Naive thymus-derived CD8-positive, alpha-beta T cell (primary cell): ENCODE measurements around the gene PWP2. TPM values are rescaled to one million over a fixed set of nuclear protein-coding genes. Genes with fewer than 3 reads are reported as not detected.
A peak's percentile ranks its signal among the peaks of the same experiment; 100 is the strongest.
"Not testable (repeated sequence)": the region's sequence is repeated elsewhere in the genome, so short reads cannot be mapped to it uniquely, and the experiment has no call there.

ENCODE experiments used
- ATAC-seq, 2 donors: fragments of 150-1000 bp; cut with Tn5 transposase in 1 of 2; sonication (Bioruptor Pico), chemical (Tn5 transposase) in 1 of 2; 1 replicate in 1 of 2; 2 replicates in 1 of 2; pipeline ENCODE4 v1.10.0; 2021; ENCODE audit warnings: mild to moderate bottlenecking in 2 of 2, moderate library complexity in 2 of 2
- POLR2A ChIA-PET: fragments of 350-600 bp; sonication (Branson Sonifier 250); formaldehyde crosslinking; loops from one replicate; lab custom pipeline; 2021; ENCODE audit warnings: antibody characterized with exemption; lab: Charles Lee
- DNase-seq, 10 donors: peaks; one replicate each; pipeline versions ENCODE4 v3.0.0 to v3.0.0-alpha.2; 2020 to 2022
- H3K27ac Mint-ChIP-seq, 10 donors: one replicate each; pipeline ENCODE4 v1.8.0; 2020 to 2022; ENCODE audit warnings: mild to moderate bottlenecking in 10 of 10, mixed read lengths in 10 of 10, moderate library complexity in 4 of 10, inconsistent platforms in 1 of 10
- H3K27me3 Mint-ChIP-seq, 5 donors: one replicate each; pipeline ENCODE4 v1.8.0; 2021 to 2022; ENCODE audit warnings: mixed read lengths in 5 of 5
- H3K36me3 Mint-ChIP-seq, 3 donors: one replicate each; pipeline ENCODE4 v1.8.0; 2020 to 2022; ENCODE audit warnings: mixed read lengths in 3 of 3, mild to moderate bottlenecking in 2 of 3, inconsistent platforms in 1 of 3
- H3K4me1 Mint-ChIP-seq, 4 donors: one replicate each; pipeline ENCODE4 v1.8.0; 2021 to 2022; ENCODE audit warnings: mixed read lengths in 4 of 4
- H3K4me3 Mint-ChIP-seq, 10 donors: one replicate each; pipeline ENCODE4 v1.8.0; 2020 to 2022; ENCODE audit warnings: mild to moderate bottlenecking in 10 of 10, mixed read lengths in 10 of 10, moderate library complexity in 6 of 10, inconsistent platforms in 1 of 10
- H3K9me3 Mint-ChIP-seq, 9 donors: one replicate each; pipeline ENCODE4 v1.8.0; 2020 to 2022; ENCODE audit warnings: mixed read lengths in 9 of 9, mild to moderate bottlenecking in 3 of 9, inconsistent platforms in 1 of 9, moderate library complexity in 1 of 9
- polyA plus RNA-seq, 3 donors: library from polyadenylated mRNA; unstranded; fragments of 300-500 nt; fragmentation: Illumina TruSeq; gene quantifications; one replicate each; pipeline ENCODE4 v1.2.3, GENCODE V29; 2021
- total RNA-seq, 8 experiments: library from RNA in 2 of 8; stranded (reverse) in 2 of 8; gene quantifications; one replicate each; pipeline ENCODE4 v1.2.3 and lab custom pipeline; 2021 to 2026

PWP2 gene
- total RNA-seq (10 to 100 TPM in 1 of 2 experiments, 1 to 10 TPM in 1; 9.0 to 12.4 TPM), polyA plus RNA-seq (10 to 100 TPM in 1 of 3 donors, 1 to 10 TPM in 2; 6.2 to 12.6 (median 6.3) TPM), total RNA-seq (lab: John Stamatoyannopoulos, UW) (0.71 to 57.6 (median 3.4) reads per million in 6 experiments)

GRCh38 chr21:44107026-44107501, at the start of gene PWP2:
Gene PWP2, plus strand, starts transcription at chr21:44107399. Its CDS starts 18 bp downstream, at chr21:44107417.
- H3K4me1 Mint-ChIP-seq, POLR2A ChIA-PET, H3K27me3 Mint-ChIP-seq, H3K9me3 Mint-ChIP-seq, H3K36me3 Mint-ChIP-seq, H3K27ac Mint-ChIP-seq: not testable (repeated sequence)
- DNase-seq (peak in 8 of 10 donors; percentile 41 to 75 (median 50)), ATAC-seq (peak; percentile 93 to 94)
- H3K4me3 Mint-ChIP-seq, result peak within 1 kb of the TSS in 8 of 10 donors; percentile 34 to 72 (median 53)

GRCh38 chr21:44057960-44058651, 49.1 kb upstream of the PWP2 start:
- Mint-ChIP-seq H3K4me1 (peaks cover 6 to 14% (median 11%) of the 10 kb centered on the region in 4 donors), H3K4me3 (peak overlapping the region in 1 of 10 donors; percentile 22), H3K27ac (peak overlapping the region in 9 of 10 donors; percentile 52 to 93 (median 69)), H3K9me3 (no peaks in the 10 kb centered on the region), H3K27me3 (no peaks in the 10 kb centered on the region), H3K36me3 (peaks cover 0 to 84% (median 15%) of the 10 kb centered on the region in 3 donors)
- DNase-seq (no peak), ATAC-seq (no peak)
- POLR2A ChIA-PET, result interaction anchor here (0.9 to 1.5 kb wide), 2 partner anchors 25 to 45 kb away, joined by 3 to 5 read pairs; no protein-coding TSS in a partner anchor

GRCh38 chr21:44058652-44058964, 48.6 kb upstream of the PWP2 start:
- ATAC-seq (no peak), DNase-seq (no peak)
- H3K4me1 Mint-ChIP-seq, result peaks cover 6 to 17% (median 13%) of the 10 kb centered on the region in 4 donors
- peaks cover 0 to 86% (median 15%) of the 10 kb centered on the region in 3 donors for H3K36me3 Mint-ChIP-seq
- no peaks in the 10 kb centered on the region for H3K27me3 Mint-ChIP-seq
- no peak overlapping the region for H3K4me3 Mint-ChIP-seq
- POLR2A ChIA-PET, result interaction anchor here (0.9 to 1.5 kb wide), 2 partner anchors 25 to 45 kb away, joined by 3 to 5 read pairs; no protein-coding TSS in a partner anchor
- H3K27ac Mint-ChIP-seq, result peak overlapping the region in 6 of 10 donors; percentile 52 to 93 (median 62)
- no peaks in the 10 kb centered on the region for H3K9me3 Mint-ChIP-seq

DNA sequence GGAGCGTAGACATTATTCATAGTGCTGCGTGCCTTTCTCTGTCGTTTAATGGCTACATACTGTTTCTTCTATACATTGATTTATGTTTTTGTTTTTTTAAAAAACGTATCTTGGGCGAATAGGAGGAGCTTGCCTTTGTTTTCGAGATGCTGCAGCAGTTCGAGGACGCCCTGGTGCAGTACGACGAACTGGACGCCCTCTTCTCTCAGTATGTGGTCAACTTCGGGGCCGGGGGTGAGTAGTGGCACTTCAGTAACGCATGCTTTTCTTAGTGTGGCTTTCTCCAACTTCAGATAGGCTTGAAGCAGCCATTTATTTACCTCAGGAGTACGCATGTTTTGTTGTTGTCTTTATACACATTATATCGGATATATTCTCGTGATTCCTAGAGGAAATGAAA, 48.2 kb upstream of the PWP2 start:
- Mint-ChIP-seq H3K36me3 (peaks cover 0 to 86% (median 15%) of the 10 kb centered on the region in 3 donors), H3K27me3 (no peaks in the 10 kb centered on the region), H3K4me1 (peaks cover 10 to 18% (median 13%) of the 10 kb centered on the region in 4 donors), H3K9me3 (no peaks in the 10 kb centered on the region), H3K27ac (peak overlapping the region in 5 of 10 donors; percentile 33 to 93 (median 57)), H3K4me3 (no peak overlapping the region)
- POLR2A ChIA-PET, result interaction anchor here (0.9 to 1.5 kb wide), 2 partner anchors 24 to 45 kb away, joined by 3 to 5 read pairs; no protein-coding TSS in a partner anchor
- DNase-seq (no peak), ATAC-seq (no peak)

DNA sequence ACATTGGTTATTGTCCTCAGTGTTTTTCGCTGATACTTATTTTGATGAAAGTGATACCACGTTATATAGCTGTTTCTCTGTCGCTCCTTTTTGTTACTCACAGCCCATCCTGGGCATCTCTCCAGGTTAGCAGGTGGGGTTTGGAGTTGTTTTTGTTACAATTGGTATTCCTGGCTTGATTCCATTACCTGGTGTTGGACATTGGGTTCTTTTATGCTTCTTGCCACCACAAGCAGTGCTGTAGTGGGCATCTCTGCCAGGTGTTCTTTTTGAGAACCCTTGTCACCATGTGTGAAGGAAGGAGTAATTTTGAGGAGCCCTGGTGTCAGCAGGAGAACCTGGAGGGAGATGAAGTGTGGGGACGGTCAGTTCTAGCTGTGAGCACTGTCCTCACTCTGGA, 47.5 kb upstream of the PWP2 start:
- H3K36me3 Mint-ChIP-seq, result peaks cover 0 to 85% (median 15%) of the 10 kb centered on the region in 3 donors
- H3K4me3 Mint-ChIP-seq, result no peak overlapping the region
- H3K27me3 Mint-ChIP-seq, result no peaks in the 10 kb centered on the region
- no peak for ATAC-seq
- H3K9me3 Mint-ChIP-seq, result no peaks in the 10 kb centered on the region
- peaks cover 12 to 21% (median 15%) of the 10 kb centered on the region in 4 donors for H3K4me1 Mint-ChIP-seq
- POLR2A ChIA-PET, result no interaction called here
- H3K27ac Mint-ChIP-seq, result peak overlapping the region in 3 of 10 donors; percentile 2 to 50 (median 29)
- no peak for DNase-seq

GRCh38 chr21:44062380-44062779, 44.8 kb upstream of the PWP2 start:
- POLR2A ChIA-PET, result interaction anchor here (1.3 to 1.9 kb wide), 3 partner anchors 21 to 49 kb away, joined by 3 to 6 read pairs (median 5); no protein-coding TSS in a partner anchor
- no peaks in the 10 kb centered on the region for H3K9me3 Mint-ChIP-seq
- no peak for DNase-seq
- peaks cover 28 to 42% (median 36%) of the 10 kb centered on the region in 4 donors for H3K4me1 Mint-ChIP-seq
- H3K27ac Mint-ChIP-seq, result peak overlapping the region in 8 of 10 donors; percentile 53 to 98 (median 94)
- H3K27me3 Mint-ChIP-seq, result no peaks in the 10 kb centered on the region
- ATAC-seq, result no peak
- no peak overlapping the region for H3K4me3 Mint-ChIP-seq
- H3K36me3 Mint-ChIP-seq, result peaks cover 0 to 84% (median 24%) of the 10 kb centered on the region in 3 donors

DNA sequence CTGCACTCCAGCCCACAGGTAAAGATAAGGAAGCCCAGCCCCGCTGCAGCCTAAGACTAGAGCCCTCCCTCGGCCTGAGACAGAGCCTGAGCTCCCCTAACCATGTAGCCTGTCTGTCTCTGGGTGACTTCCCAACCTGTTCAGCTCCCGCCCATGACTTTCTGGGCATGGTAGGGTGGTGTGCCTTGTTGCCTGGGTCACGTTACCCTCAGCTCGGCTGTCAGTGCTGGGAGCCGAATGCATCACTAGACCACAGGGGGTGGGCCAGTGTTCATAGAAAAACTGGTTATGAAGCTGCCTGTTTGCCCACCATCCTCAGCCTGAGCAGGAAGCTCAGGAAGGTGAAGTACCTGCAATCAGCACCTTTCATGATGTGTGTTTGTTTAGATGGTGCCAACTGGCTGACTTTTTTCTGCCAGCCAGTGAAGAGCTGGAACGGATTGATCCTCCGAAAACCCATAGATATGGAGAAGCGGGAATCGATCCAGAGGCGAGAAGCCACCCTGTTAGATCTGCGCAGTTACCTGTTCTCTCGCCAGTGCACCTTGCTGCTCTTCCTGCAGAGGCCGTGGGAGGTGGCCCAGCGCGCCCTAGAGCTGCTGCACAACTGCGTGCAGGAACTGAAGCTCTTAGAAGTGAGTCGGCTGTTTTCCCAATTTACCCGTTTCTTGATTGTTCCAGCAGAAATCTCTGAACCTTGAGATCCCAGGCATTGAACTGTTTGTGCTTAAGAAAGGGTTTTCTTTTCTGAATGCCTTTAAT, 43.9 kb upstream of the PWP2 start:
- POLR2A ChIA-PET, result interaction anchor here (0.6 to 1.9 kb wide), 7 partner anchors 18 to 275 kb away, joined by 3 to 6 read pairs (median 5); no protein-coding TSS in a partner anchor
- no peaks in the 10 kb centered on the region for H3K27me3 Mint-ChIP-seq
- peaks cover 28 to 41% (median 40%) of the 10 kb centered on the region in 4 donors for H3K4me1 Mint-ChIP-seq
- H3K9me3 Mint-ChIP-seq, result no peaks in the 10 kb centered on the region
- DNase-seq (peak in 5 of 10 donors; percentile 33 to 57 (median 48)), ATAC-seq (peak; percentile 6 to 34)
- H3K27ac Mint-ChIP-seq, result peak overlapping the region; percentile 79 to 98 (median 94)
- H3K4me3 Mint-ChIP-seq, result peak overlapping the region in 5 of 10 donors; percentile 15 to 68 (median 50)
- peaks cover 0 to 83% (median 20%) of the 10 kb centered on the region in 3 donors for H3K36me3 Mint-ChIP-seq

DNA sequence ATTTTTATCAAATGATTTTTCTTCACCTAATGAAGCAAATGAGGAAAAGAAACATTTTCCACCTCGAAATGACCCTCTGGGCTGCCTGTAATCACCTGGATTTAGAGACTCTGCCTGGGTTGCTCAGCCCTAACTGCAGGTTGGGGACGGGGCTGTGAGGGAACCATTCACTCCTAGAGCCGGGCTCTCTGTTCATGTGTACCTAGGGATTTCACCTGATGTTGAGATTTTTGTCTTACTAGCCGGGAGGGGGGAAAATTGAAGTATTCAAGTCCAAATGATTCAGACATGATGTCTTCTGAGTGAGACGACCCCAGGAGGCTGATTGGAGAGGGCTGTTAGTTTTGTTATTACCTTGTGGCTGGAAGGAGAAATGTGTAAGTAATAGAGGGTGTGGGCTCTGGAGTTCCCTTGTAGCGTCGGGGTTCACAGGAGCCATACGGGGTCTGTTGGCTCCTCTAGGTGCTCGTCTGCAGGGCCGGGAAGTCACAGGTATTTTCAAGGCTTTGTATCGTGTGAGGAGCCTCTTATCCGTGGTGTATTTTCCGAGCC, 42.3 kb upstream of the PWP2 start:
- no peaks in the 10 kb centered on the region for H3K9me3 Mint-ChIP-seq
- H3K4me3 Mint-ChIP-seq, result peak overlapping the region; percentile 54 to 81 (median 74)
- peak overlapping the region; percentile 81 to 99 (median 98) for H3K27ac Mint-ChIP-seq
- DNase-seq (no peak), ATAC-seq (peak in 1 of 2 donors; percentile 1)
- H3K27me3 Mint-ChIP-seq, result no peaks in the 10 kb centered on the region
- H3K4me1 Mint-ChIP-seq, result peaks cover 26 to 47% (median 42%) of the 10 kb centered on the region in 4 donors
- POLR2A ChIA-PET, result interaction anchor here (0.5 to 3.0 kb wide), 3 partner anchors 19 to 269 kb away, joined by 3 to 27 read pairs (median 6); partner anchors contain the start of gene TRAPPC10
- H3K36me3 Mint-ChIP-seq, result peaks cover 0 to 81% (median 16%) of the 10 kb centered on the region in 3 donors

DNA sequence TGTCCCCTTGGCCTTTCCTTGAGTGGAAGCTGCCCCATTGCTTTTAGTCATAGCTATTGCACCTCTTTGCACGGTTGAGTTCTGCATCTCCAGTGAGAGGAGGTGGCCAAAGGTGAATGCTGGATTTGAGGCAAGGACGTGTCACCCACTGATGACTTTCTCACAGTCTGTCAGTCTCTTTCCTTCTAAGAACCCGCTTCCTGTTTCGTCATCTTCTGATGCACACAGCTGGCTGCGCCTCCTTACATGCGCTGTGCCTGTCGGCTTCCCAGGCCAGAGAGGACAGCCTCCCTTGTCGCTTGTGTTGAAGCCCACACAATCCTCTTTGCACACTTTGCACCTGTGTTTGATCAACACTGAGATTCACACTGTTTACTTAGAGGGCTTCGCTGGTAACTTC, 41.8 kb upstream of the PWP2 start:
- ATAC-seq (peak; percentile 92 to 97), DNase-seq (peak; percentile 58 to 93 (median 82))
- Mint-ChIP-seq H3K36me3 (peaks cover 0 to 80% (median 17%) of the 10 kb centered on the region in 3 donors), H3K4me1 (peaks cover 26 to 48% (median 43%) of the 10 kb centered on the region in 4 donors), H3K27ac (peak overlapping the region; percentile 81 to 99 (median 98)), H3K9me3 (no peaks in the 10 kb centered on the region), H3K4me3 (peak overlapping the region; percentile 56 to 81 (median 74)), H3K27me3 (no peaks in the 10 kb centered on the region)
- POLR2A ChIA-PET, result interaction anchor here (0.5 to 3.0 kb wide), 4 partner anchors 18 to 269 kb away, joined by 3 to 27 read pairs (median 4); partner anchors contain the start of gene TRAPPC10

- POLR2A ChIA-PET, result interaction anchor here (0.6 to 3.0 kb wide), 4 partner anchors 18 to 202 kb away, joined by 3 to 27 read pairs (median 6); partner anchors contain the start of gene TRAPPC10
- peaks cover 0 to 79% (median 17%) of the 10 kb centered on the region in 3 donors for H3K36me3 Mint-ChIP-seq
- no peaks in the 10 kb centered on the region for H3K27me3 Mint-ChIP-seq
- H3K27ac Mint-ChIP-seq, result peak overlapping the region; percentile 81 to 99 (median 98)
- peaks cover 26 to 48% (median 43%) of the 10 kb centered on the region in 4 donors for H3K4me1 Mint-ChIP-seq
- ATAC-seq (no peak), DNase-seq (no peak)
- H3K4me3 Mint-ChIP-seq, result peak overlapping the region in 8 of 10 donors; percentile 29 to 76 (median 74)
- H3K9me3 Mint-ChIP-seq, result no peaks in the 10 kb centered on the region
Observed at GRCh38 chr21:44066116-44066515, 41.1 kb upstream of the PWP2 start.

DNA sequence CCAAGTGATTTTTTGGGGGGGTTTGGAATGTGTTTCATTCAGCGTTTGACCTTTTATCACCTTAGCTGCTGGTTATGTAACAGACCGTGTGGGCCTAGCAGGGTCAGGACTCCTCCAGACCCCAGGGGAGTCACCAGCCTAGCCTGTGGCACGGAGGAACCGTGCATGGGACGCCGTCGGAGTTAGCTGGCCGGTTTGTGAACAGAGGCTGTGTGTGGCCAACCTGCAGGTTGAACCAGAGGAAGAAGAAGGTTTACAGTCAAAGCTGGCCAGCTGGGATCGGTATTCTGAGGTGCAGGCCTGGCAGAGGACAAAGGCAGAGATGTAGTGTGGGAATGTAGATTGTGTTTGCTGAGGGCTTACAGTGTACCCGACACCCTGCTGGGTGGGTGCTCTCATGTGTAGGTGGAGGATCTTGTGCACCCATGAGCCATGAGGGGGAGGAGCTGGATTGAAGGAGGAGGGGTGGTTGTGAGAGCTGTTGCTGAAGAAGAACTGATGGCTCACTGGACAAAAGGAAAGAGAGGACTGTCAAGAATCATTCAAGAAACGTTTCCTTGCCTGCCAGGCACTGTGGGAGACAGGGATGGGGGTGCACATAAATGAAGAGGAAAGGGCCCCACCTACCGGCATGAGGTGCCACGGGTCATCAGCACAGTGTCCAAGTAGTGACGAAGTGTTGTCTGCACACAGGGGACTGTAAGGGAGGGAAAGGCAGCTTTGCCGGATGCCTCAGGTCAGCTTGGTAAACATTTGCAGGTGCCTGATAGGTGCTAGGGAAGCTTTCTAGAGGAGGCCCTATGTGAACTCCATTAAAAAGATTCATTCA, 40.0 kb upstream of the PWP2 start:
- ATAC-seq (no peak), DNase-seq (no peak)
- peaks cover 0 to 82% (median 17%) of the 10 kb centered on the region in 3 donors for H3K36me3 Mint-ChIP-seq
- H3K27me3 Mint-ChIP-seq, result no peaks in the 10 kb centered on the region
- peaks cover 26 to 48% (median 43%) of the 10 kb centered on the region in 4 donors for H3K4me1 Mint-ChIP-seq
- POLR2A ChIA-PET, result interaction anchor here (1.1 to 3.0 kb wide), 3 partner anchors 10 to 26 kb away, joined by 3 to 27 read pairs (median 5); no protein-coding TSS in a partner anchor
- peak overlapping the region; percentile 49 to 99 (median 94) for H3K27ac Mint-ChIP-seq
- no peaks in the 10 kb centered on the region for H3K9me3 Mint-ChIP-seq
- no peak overlapping the region for H3K4me3 Mint-ChIP-seq
